HG03520 (cell line): ENCODE data around the gene SELPLG.
"Not testable (repeated sequence)": the region's sequence is repeated elsewhere in the genome, so short reads cannot be mapped to it uniquely, and the experiment has no call there.

ENCODE experiments used
- ATAC-seq: cut with Tn5 transposase; IDR thresholded peaks from one replicate; pipeline ENCODE4 v1.9.1; 2021; ENCODE audit warnings: mild to moderate bottlenecking, moderate library complexity; ENCODE audit not compliant: unreplicated experiment

Gene SELPLG

DNA sequence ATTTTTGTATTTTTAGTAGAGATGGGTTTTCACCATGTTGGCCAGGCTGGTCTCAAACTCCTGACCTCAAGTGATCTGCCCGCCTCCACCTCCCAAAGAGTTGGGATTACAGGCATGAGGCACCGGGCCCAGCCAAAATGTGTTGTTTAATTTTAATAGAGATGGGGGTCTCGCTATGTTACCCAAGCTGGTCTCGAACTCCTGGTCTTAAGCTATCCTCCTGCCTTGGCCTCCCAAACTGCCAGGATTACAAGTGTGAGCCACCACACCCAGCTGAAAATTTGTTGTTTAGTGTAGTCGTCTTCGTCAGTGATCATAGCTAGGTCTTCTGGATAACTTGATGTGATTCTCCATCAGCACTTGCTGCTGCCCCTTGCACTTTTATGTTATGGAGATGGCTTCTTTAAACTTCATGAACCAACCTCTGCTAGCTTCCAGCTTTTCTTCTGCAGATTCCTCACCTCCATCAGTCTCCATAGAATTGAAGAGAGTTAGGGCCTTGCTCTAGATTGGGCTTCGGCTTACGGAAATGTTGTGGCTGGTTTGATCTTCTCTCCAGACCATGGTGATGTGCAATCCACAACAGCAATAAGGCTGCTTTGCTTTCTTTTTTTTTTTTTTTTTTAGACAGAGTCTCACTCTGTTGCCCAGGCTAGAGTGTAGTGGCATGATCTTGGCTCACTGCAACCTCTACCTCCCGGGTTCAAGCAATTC, 58.3 kb downstream of the SELPLG start:
- no peak for ATAC-seq

DNA sequence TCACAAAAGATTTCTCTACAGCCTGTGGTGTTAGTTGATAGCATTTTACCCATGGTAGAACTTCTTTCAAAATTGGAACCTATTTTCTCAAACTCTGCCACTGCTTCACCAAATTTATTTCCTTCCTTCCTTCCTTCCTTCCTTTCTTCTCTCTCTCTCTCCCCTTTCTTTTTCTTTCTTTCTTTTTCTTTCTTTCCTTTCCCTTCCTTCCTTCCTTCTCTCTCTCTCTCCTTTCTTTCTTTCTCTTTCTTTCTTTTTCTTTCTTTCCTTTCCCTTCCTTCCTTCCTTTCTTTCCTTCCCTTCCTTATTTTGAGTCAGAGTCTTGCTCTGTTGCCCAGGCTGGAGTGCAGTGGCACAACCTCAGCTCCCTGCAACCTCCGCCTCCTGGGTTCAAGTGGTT, 59.4 kb downstream of the SELPLG start:
- ATAC-seq, result not testable (repeated sequence)

DNA sequence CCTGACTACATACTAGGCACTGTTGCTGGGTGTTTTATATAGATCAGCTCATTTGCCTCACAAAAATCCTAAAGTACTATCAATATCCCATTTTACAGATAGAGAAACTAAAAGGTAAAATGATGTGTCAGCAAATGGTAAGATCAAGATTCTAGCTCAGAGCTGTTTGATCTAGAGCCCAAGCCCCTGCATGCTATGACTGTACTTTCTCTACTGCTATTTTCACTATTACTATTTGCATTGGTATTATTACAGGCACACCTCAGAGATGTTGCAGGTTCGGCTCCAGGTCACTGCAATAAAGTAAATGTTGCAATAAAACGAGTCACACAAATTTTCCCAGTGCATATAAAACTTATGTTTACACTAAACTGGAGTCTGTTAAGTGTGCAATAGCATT, 60.4 kb downstream of the SELPLG start:
- ATAC-seq, result no peak

- no peak for ATAC-seq
These were observed 61.4 kb downstream of the SELPLG start for GRCh38 chr12:108572166-108572790.
